HG02763 (cell line): ENCODE measurements around the gene TMEM239.

Source experiments
- ATAC-seq: cut with Tn5 transposase; IDR thresholded peaks from one replicate; pipeline ENCODE4 v1.9.1; 2021; ENCODE audit warnings: mild to moderate bottlenecking, moderate library complexity; ENCODE audit not compliant: unreplicated experiment

TMEM239 gene

GRCh38 chr20:2846698-2847097 is 30.5 kb downstream of the TMEM239 start:
- no peak for ATAC-seq

- no peak for ATAC-seq
These were observed 31.6 kb downstream of the TMEM239 start for GRCh38 chr20:2847802-2848201.

DNA sequence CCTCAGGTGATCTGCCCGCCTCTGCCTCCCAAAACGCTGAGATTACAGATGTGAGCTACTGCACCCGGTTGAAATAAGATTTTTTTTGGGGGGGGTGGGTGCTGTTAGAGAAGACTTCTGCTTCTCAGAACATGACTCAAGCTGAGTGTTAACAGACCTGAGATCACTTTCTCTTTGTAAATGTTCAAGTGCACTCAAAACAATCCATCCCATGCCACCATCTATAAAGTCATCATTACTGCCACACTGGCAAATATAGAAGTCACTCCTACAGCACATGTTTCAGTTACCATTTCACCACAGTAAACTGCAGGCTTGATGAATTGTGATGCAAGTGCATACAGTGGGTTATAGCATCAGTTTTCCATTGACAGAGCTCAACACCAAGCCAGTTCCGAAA is 33.4 kb downstream of the TMEM239 start:
- no peak for ATAC-seq

DNA sequence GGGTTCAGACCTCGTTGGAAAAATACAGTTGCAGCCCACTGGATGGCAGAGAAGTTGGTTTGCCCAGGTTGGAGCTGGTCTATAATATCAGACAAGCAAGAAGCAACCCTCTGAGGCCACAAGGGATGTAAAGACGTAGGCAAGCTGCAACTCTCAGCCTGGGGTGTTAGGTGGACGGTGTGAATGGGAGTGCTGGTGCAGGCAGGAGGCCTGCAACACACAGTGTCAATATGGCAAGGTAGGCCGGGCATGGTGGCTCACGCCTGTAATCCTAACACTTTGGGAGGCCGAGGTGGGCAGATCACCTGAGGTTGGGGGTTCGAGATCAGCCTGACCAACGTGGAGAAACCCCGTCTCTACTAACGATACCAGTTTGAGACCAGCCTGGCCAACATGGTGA is 34.9 kb downstream of the TMEM239 start:
- no peak for ATAC-seq

- ATAC-seq = no peak
These were observed 42.4 kb downstream of the TMEM239 start for GRCh38 chr20:2858591-2858990.

GRCh38 chr20:2859330-2860121 is 43.4 kb downstream of the TMEM239 start:
- ATAC-seq = no peak

DNA sequence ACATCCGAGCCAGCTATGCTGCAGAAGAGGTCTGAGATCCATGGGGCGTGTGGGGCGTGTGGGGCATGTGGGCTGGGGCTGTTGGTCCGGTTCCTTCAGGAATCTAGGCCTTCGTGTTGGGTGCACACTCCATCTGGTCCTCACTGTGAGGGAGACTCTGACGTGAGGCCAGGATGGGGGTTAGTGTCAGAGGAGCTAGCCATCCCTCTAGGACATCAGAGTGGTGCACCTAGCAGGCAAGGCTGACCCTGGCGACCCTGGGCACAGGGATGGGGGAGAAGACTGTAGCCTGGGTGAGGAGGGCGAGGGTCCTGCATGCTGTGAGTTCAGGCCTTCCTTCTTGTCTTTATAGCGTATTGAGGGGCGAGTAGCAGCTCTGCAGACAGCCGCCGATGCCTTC is 48.5 kb downstream of the TMEM239 start:
- no peak for ATAC-seq

DNA sequence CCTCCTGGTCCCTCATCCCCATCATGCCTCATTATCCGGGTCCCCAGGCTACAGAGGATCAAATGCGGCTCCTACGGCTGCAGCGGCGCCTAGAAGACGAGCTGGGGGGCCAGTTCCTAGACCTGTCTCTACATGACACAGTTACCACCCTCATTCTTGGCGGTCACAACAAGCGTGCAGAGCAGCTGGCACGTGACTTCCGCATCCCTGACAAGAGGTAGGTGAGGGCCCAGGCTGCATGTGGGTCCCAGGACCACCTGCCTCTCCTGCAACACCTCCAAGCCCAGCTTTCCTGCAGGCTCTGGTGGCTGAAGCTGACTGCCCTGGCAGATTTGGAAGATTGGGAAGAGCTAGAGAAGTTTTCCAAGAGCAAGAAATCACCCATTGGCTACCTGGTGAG is 48.9 kb downstream of the TMEM239 start:
- no peak for ATAC-seq

DNA sequence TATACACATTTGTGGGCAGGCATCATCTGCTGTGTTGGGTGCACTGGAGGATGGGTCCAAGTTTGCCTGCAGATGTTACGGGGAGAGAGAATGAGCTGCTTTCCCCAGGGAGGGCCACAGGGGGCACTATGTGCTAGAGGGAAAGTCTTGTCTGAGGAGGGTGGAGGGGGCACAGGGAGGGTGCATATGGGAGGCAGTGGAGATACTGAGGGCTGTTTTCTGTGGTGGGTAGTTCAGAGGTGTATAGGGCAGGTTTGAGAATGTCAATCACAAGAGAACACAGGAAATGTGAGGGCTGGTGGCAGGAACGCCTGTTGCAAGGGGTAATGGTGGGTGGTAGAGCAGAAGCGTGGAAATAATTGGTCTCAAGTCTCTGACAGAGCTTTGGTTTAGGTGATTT is 49.5 kb downstream of the TMEM239 start:
- ATAC-seq = no peak

- no peak for ATAC-seq
These were observed 50.1 kb downstream of the TMEM239 start for GRCh38 chr20:2866236-2866635.

- no peak for ATAC-seq
These were observed 51.1 kb downstream of the TMEM239 start for GRCh38 chr20:2867081-2867864.
